ENCODE measurements around the gene PXDC1. TPM values are rescaled to one million over a fixed set of nuclear protein-coding genes. Genes with fewer than 3 reads are reported as not detected.

The PXDC1 gene
- total and polyA plus RNA-seq, 12 donors, result 3.7 to 46.7 (median 22.5) TPM

DNA sequence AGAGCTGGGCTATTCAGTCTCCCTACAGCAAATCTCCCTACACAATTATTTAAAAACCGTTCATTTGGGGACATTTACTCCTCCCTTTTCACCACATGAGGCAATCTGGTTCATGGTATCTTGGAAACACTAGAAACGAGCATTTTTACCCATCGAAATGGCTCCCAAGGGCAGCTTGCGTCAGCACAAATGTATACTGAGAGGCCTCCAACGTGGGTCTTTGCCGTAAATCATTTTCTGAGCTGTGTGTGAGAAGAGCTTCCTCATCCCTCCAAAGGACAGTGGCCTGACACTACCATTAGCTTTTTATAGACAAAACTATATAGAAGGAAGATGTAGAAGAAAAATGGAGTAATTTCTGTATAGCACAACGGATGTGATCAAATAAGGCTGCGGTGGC, 30.0 kb upstream of the PXDC1 start:
- no peak for DNase-seq
- intact Hi-C loops (cut with DNase I), result no loop called here
- H3K4me3 ChIP-seq, result no peak overlapping the region
- no peaks in the 10 kb centered on the region for H3K9me3 ChIP-seq (replicated peaks in 1 of 3)
- no peak overlapping the region for H3K27ac ChIP-seq
- H3K36me3 ChIP-seq (replicated peaks in 1 of 2), result no peaks in the 10 kb centered on the region
- WGBS, 4 donors, result 84 to 87% (median 86%) methylated on average over 8 of the region's 8 CpGs
- H3K27me3 ChIP-seq, result no peaks in the 10 kb centered on the region
- H3K4me1 ChIP-seq (replicated peaks in 1 of 2), result no peaks in the 10 kb centered on the region
- TF ChIP-seq POLR2A (IDR thresholded peaks at IDR 0.05) (no peak), CTCF (IDR thresholded peaks at IDR 0.05) (no peak)

- no peaks in the 10 kb centered on the region for H3K27me3 ChIP-seq
- intact Hi-C loops (cut with DNase I), result no loop called here
Measured at GRCh38 chr6:3779574-3779849, 28.0 kb upstream of the PXDC1 start.

DNA sequence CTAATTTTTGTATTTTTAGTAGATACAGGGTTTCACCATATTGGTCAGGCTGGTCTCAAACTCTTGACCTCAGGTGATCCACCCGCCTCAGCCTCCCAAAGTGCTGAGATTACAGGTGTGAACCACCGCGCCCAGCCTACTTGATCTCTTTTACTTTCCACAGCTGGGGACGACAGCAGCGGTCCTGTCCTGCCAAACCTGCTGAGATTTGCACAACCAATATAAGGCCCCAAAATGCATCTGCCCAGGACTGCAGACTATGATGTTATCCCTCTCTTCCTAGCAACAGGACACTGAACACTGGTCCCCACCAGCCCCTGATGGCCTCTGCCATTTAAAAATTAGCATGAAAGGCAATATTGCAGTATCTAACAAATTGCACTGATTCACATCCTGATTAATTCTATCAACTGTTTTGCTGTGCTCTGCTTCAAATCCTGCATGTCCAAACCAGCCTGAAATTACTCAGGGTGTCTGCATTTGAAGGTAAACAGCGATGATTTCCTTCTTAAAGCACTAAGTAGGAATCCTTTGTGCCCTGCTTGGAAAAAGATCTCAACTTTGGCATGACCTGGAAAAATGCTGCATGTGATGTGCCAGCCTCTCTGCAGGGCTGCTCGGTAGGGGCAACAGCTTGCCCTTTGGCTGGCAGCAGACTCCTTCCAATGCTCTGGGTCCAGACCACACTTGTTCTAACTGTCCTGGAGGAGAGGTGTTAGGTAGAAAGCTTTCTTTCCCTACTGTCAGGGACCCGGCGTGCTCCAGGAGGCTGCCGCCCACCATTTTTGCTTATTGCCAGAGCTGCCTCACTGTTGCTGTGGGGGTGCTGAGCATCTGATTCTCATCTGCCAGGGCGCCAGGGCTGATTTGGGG, 27.4 kb upstream of the PXDC1 start:
- Histone ChIP-seq H3K27ac (no peak overlapping the region), H3K36me3 (replicated peaks in 1 of 2) (no peaks in the 10 kb centered on the region), H3K4me1 (replicated peaks in 1 of 2) (peaks cover 0 to 1% of the 10 kb centered on the region in 2 donors), H3K27me3 (no peaks in the 10 kb centered on the region), H3K4me3 (no peak overlapping the region), H3K9me3 (replicated peaks in 1 of 3) (no peaks in the 10 kb centered on the region)
- DNase-seq, result no peak
- TF ChIP-seq CTCF (IDR thresholded peaks at IDR 0.05) (no peak), POLR2A (IDR thresholded peaks at IDR 0.05) (no peak)
- WGBS, 4 donors, result 91 to 96% (median 94%) methylated on average over 7 to 11 of the region's 11 CpGs
- intact Hi-C loops (cut with DNase I), result no loop called here

More at GRCh38 chr6:3779574-3779849, 28.0 kb upstream of the PXDC1 start:
- TF ChIP-seq CTCF (IDR thresholded peaks at IDR 0.05) (no peak), POLR2A (IDR thresholded peaks at IDR 0.05) (no peak)
- 91 to 97% (median 94%) methylated on average over 6 of the region's 6 CpGs for WGBS, 4 donors
- no peak for DNase-seq
- Histone ChIP-seq H3K36me3 (replicated peaks in 1 of 2) (no peaks in the 10 kb centered on the region), H3K9me3 (replicated peaks in 1 of 3) (no peaks in the 10 kb centered on the region), H3K4me3 (no peak overlapping the region), H3K27ac (no peak overlapping the region), H3K4me1 (replicated peaks in 1 of 2) (no peaks in the 10 kb centered on the region)

DNA sequence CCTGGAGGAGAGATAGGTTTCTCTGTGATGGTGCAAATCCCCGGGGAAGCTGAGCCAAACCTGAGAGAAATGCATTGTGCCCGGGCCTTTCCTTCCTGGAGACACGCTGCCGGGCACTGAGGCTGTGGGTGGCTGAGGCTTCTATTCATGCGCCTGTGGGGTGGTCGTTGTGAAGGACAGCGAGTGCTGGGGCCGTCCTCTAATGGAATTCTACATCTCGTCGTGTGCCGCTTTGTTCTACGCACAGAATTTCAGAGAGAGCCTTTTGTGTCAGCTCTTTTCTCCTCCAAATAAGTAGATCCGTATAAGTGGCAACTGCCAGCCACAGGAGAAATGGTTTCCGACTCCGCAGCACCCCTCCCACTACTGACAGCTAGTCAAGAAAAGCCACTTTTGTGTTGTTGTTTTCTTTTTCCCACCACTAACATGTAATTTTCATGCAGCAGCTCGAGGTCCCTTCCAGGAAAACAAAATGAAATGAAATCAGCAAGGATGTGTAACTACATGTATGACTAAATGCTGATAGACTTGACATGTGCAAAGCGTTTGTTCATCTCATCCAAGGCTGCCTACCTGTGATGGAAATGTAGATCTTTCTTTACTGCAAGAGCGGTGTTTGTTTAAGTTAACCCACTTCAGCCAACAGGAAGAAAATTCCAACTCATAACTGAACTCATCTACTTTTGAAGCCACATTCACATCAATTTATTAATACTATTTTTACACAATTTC, 26.4 kb upstream of the PXDC1 start:
- no peaks in the 10 kb centered on the region for H3K9me3 ChIP-seq (replicated peaks in 1 of 3)
- no peaks in the 10 kb centered on the region for H3K36me3 ChIP-seq (replicated peaks in 1 of 2)
- TF ChIP-seq CTCF (IDR thresholded peaks at IDR 0.05) (no peak), POLR2A (IDR thresholded peaks at IDR 0.05) (no peak)
- intact Hi-C loops (cut with DNase I), result no loop called here
- no peak overlapping the region for H3K27ac ChIP-seq
- no peak overlapping the region for H3K4me3 ChIP-seq
- no peak for DNase-seq
- H3K27me3 ChIP-seq, result no peaks in the 10 kb centered on the region
- 80 to 83% (median 83%) methylated on average over 17 to 18 of the region's 18 CpGs for WGBS, 4 donors
- peaks cover 0 to 8% of the 10 kb centered on the region in 2 donors for H3K4me1 ChIP-seq (replicated peaks in 1 of 2)

Data from adrenal gland (tissue), 12 donors.